ENCODE measurements around the gene PHF2.

DNA sequence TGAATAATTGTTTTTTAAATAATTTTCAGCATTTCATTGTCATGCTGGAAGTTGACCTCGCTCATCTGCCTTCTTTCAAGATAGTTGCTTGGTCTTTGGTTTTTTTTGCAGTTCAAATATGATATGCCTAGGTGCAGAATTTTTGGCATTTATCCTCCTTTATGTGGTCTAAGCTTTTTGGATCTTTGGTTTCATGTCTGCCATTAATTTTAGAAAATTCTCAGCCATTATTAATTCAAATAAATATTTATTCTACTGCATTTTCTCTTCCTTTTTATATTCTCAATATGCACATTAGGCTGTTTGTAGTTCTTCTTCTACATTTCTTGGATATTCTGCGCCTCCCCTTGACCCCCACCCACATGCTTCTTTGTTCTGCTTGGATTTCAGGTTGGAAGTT, 63.6 kb downstream of the PHF2 start:
- TF ChIP-seq, protein P1, sequence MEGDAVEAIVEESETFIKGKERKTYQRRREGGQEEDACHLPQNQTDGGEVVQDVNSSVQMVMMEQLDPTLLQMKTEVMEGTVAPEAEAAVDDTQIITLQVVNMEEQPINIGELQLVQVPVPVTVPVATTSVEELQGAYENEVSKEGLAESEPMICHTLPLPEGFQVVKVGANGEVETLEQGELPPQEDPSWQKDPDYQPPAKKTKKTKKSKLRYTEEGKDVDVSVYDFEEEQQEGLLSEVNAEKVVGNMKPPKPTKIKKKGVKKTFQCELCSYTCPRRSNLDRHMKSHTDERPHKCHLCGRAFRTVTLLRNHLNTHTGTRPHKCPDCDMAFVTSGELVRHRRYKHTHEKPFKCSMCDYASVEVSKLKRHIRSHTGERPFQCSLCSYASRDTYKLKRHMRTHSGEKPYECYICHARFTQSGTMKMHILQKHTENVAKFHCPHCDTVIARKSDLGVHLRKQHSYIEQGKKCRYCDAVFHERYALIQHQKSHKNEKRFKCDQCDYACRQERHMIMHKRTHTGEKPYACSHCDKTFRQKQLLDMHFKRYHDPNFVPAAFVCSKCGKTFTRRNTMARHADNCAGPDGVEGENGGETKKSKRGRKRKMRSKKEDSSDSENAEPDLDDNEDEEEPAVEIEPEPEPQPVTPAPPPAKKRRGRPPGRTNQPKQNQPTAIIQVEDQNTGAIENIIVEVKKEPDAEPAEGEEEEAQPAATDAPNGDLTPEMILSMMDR (IDR thresholded peaks at IDR 0.05): no peak
- TF ChIP-seq POLR2AphosphoS5 (IDR thresholded peaks at IDR 0.05) (no peak), POLR2A (IDR thresholded peaks at IDR 0.05) (no peak)
